Heart right ventricle (tissue), 16 donors: ENCODE data around the gene ARHGEF10L. TPM values are rescaled to one million over a fixed set of nuclear protein-coding genes. Genes with fewer than 3 reads are reported as not detected.

Experiments
- ATAC-seq, 8 donors: fragments of 200-7000 bp; cut with Tn5 transposase; one replicate each; pipeline ENCODE4 v1.9.1; 2020; ENCODE audit warnings: mild to moderate bottlenecking in 8 of 8, moderate library complexity in 8 of 8, moderate number of reproducible peaks in 1 of 8
- DNase-seq, 2 donors: peaks; one replicate each; pipeline ENCODE4 v3.0.0-alpha.2; 2020
- H3K27ac ChIP-seq, 10 donors: fragments of 200-600 bp; sonication (generic) in 2 of 10; one replicate each; pipeline versions ENCODE4 v1.5.0 to v1.8.0; 2020 to 2022; ENCODE audit warnings: mild to moderate bottlenecking in 3 of 10
- H3K27me3 ChIP-seq, 7 donors: fragments of 200-600 bp; one replicate each; pipeline ENCODE4 v1.8.0; 2021 to 2022; ENCODE audit warnings: mild to moderate bottlenecking in 2 of 7
- H3K36me3 ChIP-seq, 9 donors: fragments of 200-600 bp; sonication (generic) in 1 of 9; one replicate each; pipeline versions ENCODE4 v1.5.0 to v1.8.0; 2020 to 2022; ENCODE audit warnings: mild to moderate bottlenecking in 2 of 9
- H3K4me1 ChIP-seq, 9 donors: fragments of 200-600 bp; sonication (generic) in 1 of 9; one replicate each; pipeline versions ENCODE4 v1.5.0 to v1.8.0; 2020 to 2022; ENCODE audit warnings: mild to moderate bottlenecking in 4 of 9
- H3K4me3 ChIP-seq, 10 donors: fragments of 200-600 bp; sonication (generic) in 2 of 10; one replicate each; pipeline versions ENCODE4 v1.5.0 to v1.8.0; 2020 to 2022; ENCODE audit warnings: mild to moderate bottlenecking in 7 of 10, moderate library complexity in 2 of 10
- H3K9me3 ChIP-seq, 11 donors: fragments of 200-600 bp in 10 of 11; sonication (generic) in 2 of 11; one replicate each; pipeline versions ENCODE4 v1.5.0 to v1.8.0; 2013 to 2022; ENCODE audit warnings: mild to moderate bottlenecking in 2 of 11, control low read depth in 1 of 11, moderate library complexity in 1 of 11
- CTCF ChIP-seq, 9 donors: fragments of 200-600 bp; sonication (generic) in 2 of 9; IDR thresholded peaks; one replicate each; pipeline versions ENCODE4 v1.5.0 to v1.8.0; 2021 to 2022; ENCODE audit warnings: antibody characterized with exemption in 9 of 9, mild to moderate bottlenecking in 5 of 9, moderate library complexity in 1 of 9
- WGBS, 2 donors: extraction: QIAGEN DNeasy Blood & Tissue Kit; methylation state at CpG; one replicate each; pipeline ENCODE4 v1.1.7; 2013; ENCODE audit warnings: inconsistent platforms in 1 of 2; 5-methylcytosine and 5-hydroxymethylcytosine counted together
- intact Hi-C, 10 donors: fragments of 100-400 bp; cut with DNase I; formaldehyde crosslinking; loops; one replicate each; pipeline versions ENCODE4 v1.11.1 to v1.14.2; 2022
- polyA plus RNA-seq, 2 donors: library from polyadenylated mRNA; stranded (reverse); fragments of 200-250 nt; gene quantifications; one replicate each; pipeline ENCODE4 v1.2.3, GENCODE V29; 2013
- total RNA-seq, 10 donors: library from RNA; stranded (reverse); fragmentation: NEBNext Ultra II Directional in 3 of 10; extraction: Animal tissue kit (Norgen Biotek cat#: 25700) in 3 of 10; gene quantifications; one replicate each; pipeline versions ENCODE4 v1.2.1 to v1.2.4, GENCODE V29; 2021 to 2023
- donor health status: Arrhythmogenic right ventricular cardiomyopathy.
- donor health status: ischemic (EF 13 %, LVEDD 7.1; RV severe dilation, severe dysfunction).
- donor health status: healthy with polysubstance abuse.
- donor health status: DM: no; HTN: yes; CAD: no.
- donor health status: DM: no; HTN: no; CAD: no.
- donor health status: ischemic (EF 25% LVEDD 6.9; RV normal size, moderate dysfunction).
- donor health status: ischemic (EF 25% LVEDD 5.7; RV mildly dilated, moderate dysfunction).
- donor health status: healthy.
- donor health status: DM: yes; HTN: yes; CAD: no.
- donor health status: Ischemic cardiomyopathy.
- donor health status: ischemic (EF 35%, LVEDD 5.7; RV mildly dilated, moderate dysfunction).
- donor health status: nonischemic (EF 11% LVEDD 7.7; RV severe dilation, severe dysfunction).
- donor health status: DM: yes; HTN: yes; CAD: no.
- donor health status: PGD.
- donor health status: ischemic (EF 29% LVEDD 5.4; RV normal size, mild dysfunction).
- donor health status: nonischemic (EF 23%, LVEDD 6.1; RV moderate dilation, normal function).

The ARHGEF10L gene
- total and polyA plus RNA-seq, 12 donors: 45.4 to 68.4 (median 50.6) TPM

- ATAC-seq (no peak), DNase-seq (no peak)
- peaks cover 51 to 98% (median 81%) of the 10 kb centered on the region in 9 donors for H3K4me1 ChIP-seq
- no peaks in the 10 kb centered on the region for H3K9me3 ChIP-seq
- H3K27me3 ChIP-seq: no peaks in the 10 kb centered on the region
- H3K36me3 ChIP-seq: no peaks in the 10 kb centered on the region
- no peak overlapping the region for H3K4me3 ChIP-seq
- TF ChIP-seq CTCF (IDR thresholded peaks at IDR 0.05): no peak
- intact Hi-C loops: loop anchor here in 1 of 10 donors (5.0 kb wide), 1 partner anchor 34 kb away; no protein-coding TSS in a partner anchor
- H3K27ac ChIP-seq: peak overlapping the region in 8 of 10 donors; percentile 32 to 96 (median 92)
- 77 to 88% methylated on average over 3 of the region's 3 CpGs for WGBS, 2 donors
Observed at GRCh38 chr1:17566417-17566816, 26.9 kb downstream of the ARHGEF10L start.

- Histone ChIP-seq H3K4me1 (peaks cover 47 to 98% (median 77%) of the 10 kb centered on the region in 9 donors), H3K4me3 (no peak overlapping the region), H3K9me3 (no peaks in the 10 kb centered on the region), H3K27me3 (no peaks in the 10 kb centered on the region), H3K27ac (peak overlapping the region in 9 of 10 donors; percentile 32 to 96 (median 91)), H3K36me3 (no peaks in the 10 kb centered on the region)
- intact Hi-C loops: loop anchor here in 1 of 10 donors (5.0 kb wide), 1 partner anchor 35 kb away; no protein-coding TSS in a partner anchor
- DNase-seq: no peak
- 60 to 65% methylated on average over 9 of the region's 9 CpGs for WGBS, 2 donors
- no peak for ATAC-seq
- no peak for TF ChIP-seq CTCF (IDR thresholded peaks at IDR 0.05)
Observed at GRCh38 chr1:17566892-17567291, 27.4 kb downstream of the ARHGEF10L start.

GRCh38 chr1:17567582-17567981 is 28.1 kb downstream of the ARHGEF10L start:
- Histone ChIP-seq H3K27me3 (no peaks in the 10 kb centered on the region), H3K9me3 (no peaks in the 10 kb centered on the region), H3K36me3 (no peaks in the 10 kb centered on the region), H3K4me1 (peaks cover 44 to 98% (median 72%) of the 10 kb centered on the region in 9 donors), H3K27ac (peak overlapping the region in 9 of 10 donors; percentile 85 to 98 (median 93)), H3K4me3 (no peak overlapping the region)
- DNase-seq (no peak), ATAC-seq (no peak)
- no peak for TF ChIP-seq CTCF (IDR thresholded peaks at IDR 0.05)
- WGBS, 2 donors: 59 to 60% methylated on average over 6 of the region's 6 CpGs
- intact Hi-C loops: loop anchor here in 1 of 10 donors (5.0 kb wide), 1 partner anchor 35 kb away; no protein-coding TSS in a partner anchor

- intact Hi-C loops: loop anchor here in 1 of 10 donors (5.0 kb wide), 1 partner anchor 36 kb away; no protein-coding TSS in a partner anchor
- TF ChIP-seq CTCF (IDR thresholded peaks at IDR 0.05): no peak
- Histone ChIP-seq H3K4me3 (no peak overlapping the region), H3K27ac (peak overlapping the region; percentile 85 to 98 (median 94)), H3K4me1 (peaks cover 50 to 98% (median 76%) of the 10 kb centered on the region in 9 donors), H3K9me3 (no peaks in the 10 kb centered on the region), H3K27me3 (no peaks in the 10 kb centered on the region), H3K36me3 (no peaks in the 10 kb centered on the region)
- 78 to 81% methylated on average over 11 of the region's 11 CpGs for WGBS, 2 donors
- ATAC-seq (no peak), DNase-seq (no peak)
Observed at GRCh38 chr1:17568014-17568900, 28.8 kb downstream of the ARHGEF10L start.
